ENCODE data around the gene ASPSCR1. TPM values are rescaled to one million over a fixed set of nuclear protein-coding genes. Genes with fewer than 3 reads are reported as not detected.

ASPSCR1 gene
- total RNA-seq, 1 experiment from 2014 or later, result 51.0 TPM

GRCh38 chr17:82062076-82062983, 84.9 kb downstream of the ASPSCR1 start:
- intact Hi-C loops (cut with micrococcal nuclease), result no loop called here
- peak in 2 of 3 experiments; percentile 16 to 20; a peak in 1 of 6 replicates for TF ChIP-seq CTCF (IDR thresholded peaks at IDR 0.05 in 2 of 3, conservative IDR thresholded peaks at IDR 0.05 in 1 of 3; ENCODE audit: borderline replicate concordance in 1 of 3, insufficient read depth in 1 of 3, low read depth in 2 of 3, low read length in 2 of 3)
- TF ChIP-seq EGR1 (IDR thresholded peaks at IDR 0.05; ENCODE audit: low read depth), result no peak
- TF ChIP-seq RAD21 (IDR thresholded peaks at IDR 0.05; ENCODE audit: low read depth), result no peak
- no peak for TF ChIP-seq SIN3A (IDR thresholded peaks at IDR 0.05; ENCODE audit: low read depth)
- no peak for TF ChIP-seq EZH2phosphoT487 (IDR thresholded peaks at IDR 0.05; ENCODE audit: borderline replicate concordance)
- no peak for TF ChIP-seq ELF1 (IDR thresholded peaks at IDR 0.05; ENCODE audit: borderline replicate concordance, low read depth)
- no peak for TF ChIP-seq FOSL1 (IDR thresholded peaks at IDR 0.05; ENCODE audit: low read depth)
- Histone ChIP-seq H3K27ac (ENCODE audit: low read depth, low read length) (peak overlapping the region; percentile 19; the same call in 1 of the 2 replicates), H3K4me1 (ENCODE audit: control insufficient read depth in 1 of 2, insufficient read depth in 2 of 2, low read length in 2 of 2) (peaks cover 11 to 22% of the 10 kb centered on the region in 2 experiments; a peak in 3 of 4 replicates), H3K4me3 (replicated peaks in 1 of 2; ENCODE audit: low read depth in 1 of 2, low read length in 2 of 2) (no peak overlapping the region), H3K36me3 (ENCODE audit: control insufficient read depth in 1 of 2, insufficient read depth in 2 of 2, low read length in 2 of 2) (peaks cover 18 to 65% of the 10 kb centered on the region in 2 experiments), H3K27me3 (ENCODE audit: insufficient read depth, low read length) (no peaks in the 10 kb centered on the region), H3K4me2 (ENCODE audit: low read length) (no peak overlapping the region), H3K9me3 (ENCODE audit: control insufficient read depth in 1 of 2, insufficient read depth in 1 of 2, low read depth in 1 of 2, low read length in 2 of 2) (no peaks in the 10 kb centered on the region), H3K79me2 (ENCODE audit: insufficient read depth, low read length) (peaks cover 35% of the 10 kb centered on the region), H3K9ac (ENCODE audit: low read length) (no peak overlapping the region), H2AFZ (ENCODE audit: low read depth, low read length, poor library complexity, severe bottlenecking) (no peak overlapping the region), H4K20me1 (ENCODE audit: insufficient read depth) (no peaks in the 10 kb centered on the region; the same call in 1 of the 2 replicates), H3K9me2 (ENCODE audit: insufficient read depth) (no peaks in the 10 kb centered on the region)
- no TSS peak for BruUV-seq (replicated peaks)
- ChIA-PET RAD21 (ENCODE audit: low non-redundant PET in 1 of 2, low total read pairs in 2 of 2, uncharacterized antibody in 2 of 2, unreplicated experiment in 2 of 2) (no interaction called here), CTCF (no interaction called here), POLR2A (no interaction called here)
- DNase-seq (ENCODE audit: low read depth, low spot score) (no peak), ATAC-seq (no peak)

Data from HCT116 (cell line).